NCI-H2196 (cell line): ENCODE data around the gene PREX1.
"Not testable (repeated sequence)": the region's sequence is repeated elsewhere in the genome, so short reads cannot be mapped to it uniquely, and the experiment has no call there.

ENCODE experiments used
- DNase-seq: peaks from one replicate; lab custom pipeline; 2025; ENCODE audit not compliant: unreplicated experiment; lab: John Stamatoyannopoulos, UW

Gene PREX1

GRCh38 chr20:48610996-48611395 lies 216.8 kb downstream of the PREX1 start:
- no peak for DNase-seq

DNA sequence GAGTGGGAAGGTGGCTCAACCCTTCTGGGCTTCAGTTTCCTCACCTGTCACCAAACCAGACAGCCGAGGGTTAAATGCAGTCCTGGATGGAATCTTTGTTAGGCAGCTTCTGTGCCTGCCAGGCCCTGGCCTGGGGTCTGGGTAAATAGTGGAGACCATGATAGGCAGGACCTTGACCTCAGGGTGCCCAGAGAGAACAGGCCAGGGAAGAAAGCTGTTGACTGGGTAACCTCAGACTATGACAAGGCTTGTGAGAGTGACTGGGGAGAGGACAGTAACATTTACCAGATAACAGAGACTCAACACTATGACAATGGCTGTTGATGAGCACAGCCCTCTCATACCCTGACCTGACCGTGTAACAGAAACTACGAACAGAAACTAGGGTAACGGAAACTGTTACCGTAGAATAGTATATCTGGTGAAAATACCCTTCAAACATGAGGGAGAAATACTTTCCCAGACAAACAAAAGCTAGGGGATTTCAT lies 218.3 kb downstream of the PREX1 start:
- no peak for DNase-seq

- DNase-seq: no peak
These were observed 219.0 kb downstream of the PREX1 start for GRCh38 chr20:48608756-48609155.

GRCh38 chr20:48607544-48607865 lies 220.3 kb downstream of the PREX1 start:
- DNase-seq: no peak

- DNase-seq: no peak
These were observed 220.8 kb downstream of the PREX1 start for GRCh38 chr20:48606841-48607543.

GRCh38 chr20:48606172-48606840 lies 221.5 kb downstream of the PREX1 start:
- no peak for DNase-seq

DNA sequence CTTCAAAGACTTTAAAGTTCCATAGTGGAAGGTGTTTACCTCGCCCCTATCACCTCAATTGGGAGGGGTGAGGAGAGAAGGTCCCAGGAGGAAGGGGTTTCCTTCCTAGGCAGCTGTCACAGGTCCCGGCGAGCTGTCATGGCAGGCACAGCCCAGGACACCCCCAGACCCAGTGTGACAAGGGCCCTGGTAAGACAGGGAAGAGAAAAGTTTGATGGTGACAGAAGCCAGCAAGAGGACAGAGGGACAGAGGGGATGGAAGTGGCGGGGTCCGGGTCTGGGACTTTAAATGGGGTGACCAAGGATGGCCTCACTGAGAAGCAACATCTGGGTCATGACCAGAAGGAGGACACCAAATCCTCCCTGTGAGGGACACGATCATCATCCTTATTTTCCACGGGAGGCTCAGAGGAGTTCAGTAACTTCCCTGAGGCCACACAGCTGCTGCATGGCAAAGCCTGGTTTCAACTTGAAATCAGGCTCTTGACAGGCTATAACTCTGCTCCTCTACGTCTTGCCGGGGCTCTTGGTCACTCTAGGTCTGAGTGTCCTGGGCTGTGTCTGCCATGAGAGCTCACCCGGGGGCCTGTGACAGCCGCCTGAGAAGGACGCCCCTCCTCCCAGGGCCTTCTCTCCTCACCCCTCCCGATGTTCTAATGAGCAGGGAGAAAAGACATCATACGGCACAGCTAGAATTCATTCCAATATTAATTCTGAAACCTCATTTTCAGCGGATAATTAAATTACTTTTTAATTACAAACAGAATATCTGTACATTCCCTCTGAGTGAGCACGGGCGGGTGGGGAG lies 222.2 kb downstream of the PREX1 start:
- DNase-seq: no peak

- DNase-seq: no peak
These were observed 222.9 kb downstream of the PREX1 start for GRCh38 chr20:48604936-48605335.

GRCh38 chr20:48604426-48604825 lies 223.4 kb downstream of the PREX1 start:
- no peak for DNase-seq

GRCh38 chr20:48603819-48604405 lies 223.9 kb downstream of the PREX1 start:
- DNase-seq: no peak

DNA sequence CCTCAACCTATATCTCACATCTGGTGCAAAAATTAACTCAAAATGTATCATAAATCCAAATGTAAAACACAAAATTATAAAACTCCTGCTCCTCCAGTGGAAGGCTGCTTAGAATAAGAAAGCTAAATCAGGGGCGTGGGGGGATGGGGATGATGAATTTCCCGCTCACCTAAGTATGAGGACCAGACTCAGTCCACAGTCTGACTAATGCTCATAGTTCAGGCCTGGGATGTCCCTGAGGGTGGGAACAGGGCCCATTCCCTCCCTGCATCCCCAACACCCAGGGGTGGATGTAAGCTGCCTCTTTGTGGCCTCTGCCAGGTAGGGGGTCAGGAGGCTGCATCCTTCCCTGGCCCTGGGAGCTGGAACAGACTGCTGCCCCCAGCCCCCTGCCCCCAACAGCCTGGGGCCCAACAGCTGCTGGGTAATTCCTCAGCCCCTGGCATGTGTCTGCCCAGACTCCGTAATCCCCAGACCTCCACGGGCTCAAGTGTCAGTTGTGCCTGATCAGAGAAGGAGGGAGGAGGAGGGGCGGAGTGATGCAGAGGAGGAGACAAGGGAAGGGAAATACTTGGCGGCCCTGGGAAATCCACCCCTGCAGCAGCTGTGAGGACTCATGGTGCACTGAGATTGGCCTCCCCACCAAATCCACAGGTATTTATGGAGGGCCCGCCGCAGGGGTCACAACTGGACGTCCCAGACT lies 224.5 kb downstream of the PREX1 start:
- no peak for DNase-seq

GRCh38 chr20:48601798-48602197 lies 226.0 kb downstream of the PREX1 start:
- no peak for DNase-seq

DNA sequence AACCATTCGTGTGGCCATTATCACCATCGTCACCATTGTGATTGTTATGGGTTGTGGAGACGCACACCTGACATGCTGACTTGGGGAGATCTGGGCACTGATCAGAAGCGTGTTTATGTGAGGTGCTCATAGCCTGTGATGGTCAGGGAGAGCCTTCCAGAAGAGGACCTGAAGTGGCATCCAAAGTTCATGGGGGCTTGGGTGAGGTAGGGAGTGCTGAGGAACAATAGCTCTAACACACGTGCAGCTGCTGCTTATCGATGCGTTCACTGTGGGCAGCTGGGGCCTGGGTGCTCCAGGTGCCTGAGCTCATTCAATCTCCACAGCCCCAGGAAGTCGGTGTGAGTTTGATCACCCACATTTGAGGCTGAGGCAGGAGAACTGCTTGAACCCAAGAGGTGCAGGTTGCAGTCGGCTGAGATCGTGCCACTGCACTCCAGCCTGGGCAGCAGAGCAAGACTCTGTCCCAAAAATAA lies 227.3 kb downstream of the PREX1 start:
- no peak for DNase-seq

- no peak for DNase-seq
These were observed 227.9 kb downstream of the PREX1 start for GRCh38 chr20:48599748-48600469.

GRCh38 chr20:48599106-48599747 lies 228.6 kb downstream of the PREX1 start:
- no peak for DNase-seq

DNA sequence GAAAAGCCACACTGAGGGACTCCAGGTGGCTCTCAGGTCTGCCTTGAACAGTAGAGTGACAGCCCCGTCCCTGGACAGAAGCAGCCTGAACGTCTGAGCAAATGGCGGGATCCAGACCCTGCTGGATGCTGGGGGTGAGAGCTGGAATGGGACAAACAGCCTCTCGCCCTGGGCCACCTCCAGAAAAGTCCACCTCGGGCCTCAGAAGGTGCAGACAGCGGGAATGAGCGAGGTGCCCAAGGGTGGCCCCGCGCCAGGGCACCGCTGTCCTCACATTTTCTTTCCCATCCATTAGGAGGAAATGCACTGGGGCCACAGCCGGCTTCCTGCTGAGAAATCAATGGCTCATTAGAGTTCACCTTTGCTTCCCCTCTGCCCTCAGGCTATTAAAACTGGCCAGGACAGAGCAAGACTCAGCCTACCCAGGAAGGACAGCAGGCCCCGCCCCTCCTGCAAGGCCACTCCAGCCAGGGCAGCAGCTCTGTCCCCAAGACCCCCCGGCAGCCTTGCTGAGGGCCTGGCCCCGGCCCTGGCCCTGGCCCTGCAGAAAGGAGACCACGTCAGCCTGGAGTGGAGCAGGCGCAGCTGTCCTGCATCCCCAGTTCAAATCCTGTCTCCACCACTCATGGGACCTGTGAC lies 229.4 kb downstream of the PREX1 start:
- not testable (repeated sequence) for DNase-seq

- no peak for DNase-seq
These were observed 230.1 kb downstream of the PREX1 start for GRCh38 chr20:48597521-48598302.

DNA sequence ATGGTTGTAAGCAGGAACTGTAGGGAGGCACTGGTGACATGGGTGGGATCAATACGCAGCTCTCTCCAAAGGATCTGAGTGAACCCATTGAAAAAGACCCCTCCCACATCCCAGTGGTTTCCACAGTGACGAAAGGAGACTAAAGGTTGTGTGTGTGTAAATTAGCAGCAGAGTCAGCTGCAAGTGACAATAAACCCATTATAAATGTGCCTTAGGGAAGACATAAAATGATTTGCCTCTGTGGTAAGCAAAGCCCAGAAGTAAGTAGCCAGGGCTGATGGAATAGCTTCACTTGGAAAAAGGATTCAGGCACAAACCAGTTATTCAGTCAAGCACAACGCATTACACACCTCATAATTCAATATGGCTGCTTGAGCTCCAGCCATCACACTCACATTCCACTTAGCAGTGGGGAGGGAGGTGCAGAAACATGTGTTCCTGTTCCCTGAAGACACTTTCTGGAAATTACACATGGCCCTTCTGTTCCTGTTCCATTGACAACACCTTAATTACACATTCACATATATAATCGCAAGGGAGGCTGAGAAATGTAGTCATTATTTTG lies 231.4 kb downstream of the PREX1 start:
- DNase-seq: no peak
